ENCODE results near the gene MYL4.

Gene MYL4

GRCh38 chr17:47203984-47204721 is 5.0 kb upstream of the MYL4 start:
- ChIA-PET POLR2A (interaction anchor here (2.0 kb wide), 1 partner anchor 15 kb away, joined by 6 read pairs; the partner anchor contains the start of gene CDC27), CTCF (interaction anchor here (0.8 to 5.2 kb wide), 6 partner anchors 10 to 110 kb away, joined by 3 to 43 read pairs (median 4); partner anchors contain the start of gene CDC27)
- TF ChIP-seq, protein P1, sequence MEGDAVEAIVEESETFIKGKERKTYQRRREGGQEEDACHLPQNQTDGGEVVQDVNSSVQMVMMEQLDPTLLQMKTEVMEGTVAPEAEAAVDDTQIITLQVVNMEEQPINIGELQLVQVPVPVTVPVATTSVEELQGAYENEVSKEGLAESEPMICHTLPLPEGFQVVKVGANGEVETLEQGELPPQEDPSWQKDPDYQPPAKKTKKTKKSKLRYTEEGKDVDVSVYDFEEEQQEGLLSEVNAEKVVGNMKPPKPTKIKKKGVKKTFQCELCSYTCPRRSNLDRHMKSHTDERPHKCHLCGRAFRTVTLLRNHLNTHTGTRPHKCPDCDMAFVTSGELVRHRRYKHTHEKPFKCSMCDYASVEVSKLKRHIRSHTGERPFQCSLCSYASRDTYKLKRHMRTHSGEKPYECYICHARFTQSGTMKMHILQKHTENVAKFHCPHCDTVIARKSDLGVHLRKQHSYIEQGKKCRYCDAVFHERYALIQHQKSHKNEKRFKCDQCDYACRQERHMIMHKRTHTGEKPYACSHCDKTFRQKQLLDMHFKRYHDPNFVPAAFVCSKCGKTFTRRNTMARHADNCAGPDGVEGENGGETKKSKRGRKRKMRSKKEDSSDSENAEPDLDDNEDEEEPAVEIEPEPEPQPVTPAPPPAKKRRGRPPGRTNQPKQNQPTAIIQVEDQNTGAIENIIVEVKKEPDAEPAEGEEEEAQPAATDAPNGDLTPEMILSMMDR (IDR thresholded peaks at IDR 0.05; ENCODE audit: control extremely low read depth, extremely low read depth, low read depth, missing control alignments) = no peak
- DNase-seq (ENCODE audit: extremely low spot score) = no peak

DNA sequence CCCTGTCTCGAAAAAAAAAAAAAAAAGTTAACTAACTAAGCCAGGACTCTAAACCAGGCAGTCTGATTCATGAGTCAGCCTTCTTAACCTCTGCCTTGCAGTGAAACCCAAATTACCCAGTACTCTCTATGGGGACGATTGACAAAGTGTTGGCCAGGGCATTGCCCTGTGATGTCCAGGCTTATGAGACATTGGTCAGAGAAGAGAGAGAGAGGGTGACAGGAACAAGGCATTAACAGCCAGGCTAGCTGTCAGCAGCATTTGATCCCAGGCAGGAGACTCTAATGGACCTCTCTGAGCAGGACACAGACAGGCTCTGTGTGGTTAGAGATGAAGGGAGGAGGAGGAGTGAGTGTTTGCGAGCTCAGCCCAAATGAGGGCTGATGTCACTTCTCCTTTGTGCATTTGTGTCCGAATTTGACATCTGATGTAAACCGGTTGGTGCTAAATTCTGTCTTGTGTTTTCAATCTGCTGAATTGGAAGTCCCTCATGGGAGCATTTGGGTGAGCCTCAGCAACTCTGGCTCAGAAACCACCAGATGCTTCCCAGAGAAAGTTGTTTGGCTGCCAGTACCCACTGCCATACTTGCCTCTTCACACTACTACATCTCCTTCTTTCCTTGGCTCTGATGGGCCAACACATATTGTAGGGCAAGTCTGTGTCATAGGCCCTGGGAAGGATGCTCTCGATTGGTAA is 4.3 kb upstream of the MYL4 start:
- no peak for DNase-seq (ENCODE audit: extremely low spot score)
- TF ChIP-seq, protein P1 (IDR thresholded peaks at IDR 0.05; ENCODE audit: control extremely low read depth, extremely low read depth, low read depth, missing control alignments) = no peak
- ChIA-PET POLR2A (interaction anchor here (2.0 kb wide), 1 partner anchor 15 kb away, joined by 6 read pairs; the partner anchor contains the start of gene CDC27), CTCF (interaction anchor here (0.8 to 5.2 kb wide), 4 partner anchors 11 to 109 kb away, joined by 4 to 43 read pairs (median 16); partner anchors contain the start of gene CDC27)

GRCh38 chr17:47205419-47205963 is 3.7 kb upstream of the MYL4 start:
- TF ChIP-seq, protein P1 (IDR thresholded peaks at IDR 0.05; ENCODE audit: control extremely low read depth, extremely low read depth, low read depth, missing control alignments) = no peak
- ChIA-PET CTCF (interaction anchor here (1.1 to 5.2 kb wide), 8 partner anchors 8 to 119 kb away, joined by 3 to 43 read pairs (median 4); partner anchors contain the start of genes CDC27 and EFCAB13), POLR2A (interaction anchor here (2.0 kb wide), 1 partner anchor 16 kb away, joined by 6 read pairs; the partner anchor contains the start of gene CDC27)
- peak; percentile 59 for DNase-seq (ENCODE audit: extremely low spot score)

DNA sequence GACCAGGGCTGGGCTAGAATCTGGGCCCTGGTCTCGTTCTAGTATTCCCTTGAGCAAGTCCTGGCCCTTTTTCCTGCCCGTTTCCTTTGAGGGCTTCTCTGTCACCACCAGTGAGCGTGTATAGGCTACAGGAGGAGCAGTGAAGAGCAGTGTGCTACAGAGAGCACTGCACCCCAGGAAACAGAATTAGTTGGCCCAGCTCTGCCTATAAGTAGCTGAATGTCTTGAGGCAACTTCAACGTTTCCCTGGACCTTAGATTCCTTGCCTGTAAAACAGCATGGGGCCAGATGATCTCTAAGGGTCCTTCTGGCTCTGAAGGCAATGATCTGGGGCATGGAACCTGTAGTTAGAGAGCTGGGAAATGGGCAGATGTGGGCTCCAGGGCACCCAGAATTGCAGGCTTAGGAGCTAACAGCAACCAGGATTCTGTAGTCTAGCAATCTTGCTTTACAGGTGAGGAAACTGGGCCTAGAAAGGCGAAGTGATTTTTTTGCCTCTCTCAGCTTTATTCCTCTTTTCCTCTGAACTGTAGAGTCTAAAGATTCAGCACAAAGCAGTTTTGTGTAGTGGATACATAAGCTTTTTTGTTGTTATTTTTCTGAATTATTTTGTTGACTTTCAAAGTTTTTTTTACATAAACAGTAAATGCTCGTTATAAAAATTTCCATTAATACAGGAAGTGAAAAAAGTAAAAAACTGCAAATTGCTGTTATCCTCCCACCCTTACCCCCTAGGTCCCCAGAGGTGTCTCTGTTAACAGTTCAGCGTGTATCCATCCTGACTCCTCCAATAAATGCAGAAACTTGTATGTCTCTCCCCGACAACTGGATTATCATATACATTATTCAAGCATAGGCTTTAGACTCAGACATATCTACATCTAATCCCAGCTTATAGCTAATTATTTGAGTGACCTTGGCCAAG is 1.7 kb upstream of the MYL4 start:
- DNase-seq (ENCODE audit: extremely low spot score) = no peak
- TF ChIP-seq, protein P1 (IDR thresholded peaks at IDR 0.05; ENCODE audit: control extremely low read depth, extremely low read depth, low read depth, missing control alignments) = no peak
- CTCF ChIA-PET = interaction anchor here (0.9 to 5.2 kb wide), 12 partner anchors 10 to 408 kb away, joined by 3 to 43 read pairs (median 4); partner anchors contain the start of gene CDC27
- POLR2A ChIA-PET = no interaction called here

DNA sequence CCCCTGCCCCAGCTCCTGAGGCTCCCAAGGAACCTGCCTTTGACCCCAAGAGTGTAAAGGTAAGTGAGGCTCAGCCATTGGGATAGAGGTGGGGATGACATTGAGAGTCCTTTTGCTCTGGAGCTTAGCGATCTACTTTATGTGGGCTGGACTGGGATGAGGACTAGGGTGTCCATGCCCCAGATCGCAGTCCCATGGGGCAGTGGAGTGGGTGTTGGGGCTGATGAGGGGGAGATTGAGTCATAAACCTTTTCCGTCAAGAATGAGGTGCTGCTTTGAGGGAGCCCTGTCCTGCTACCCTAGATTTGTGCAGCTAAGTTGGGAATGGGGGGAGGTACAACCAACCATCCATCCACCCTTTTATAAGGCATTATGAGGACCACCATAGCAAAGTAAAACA is 351 bp downstream of the MYL4 start:
- POLR2A ChIA-PET = no interaction called here
- CTCF ChIA-PET = interaction anchor here (1.4 to 4.0 kb wide), 4 partner anchors 10 to 106 kb away, joined by 3 to 29 read pairs (median 15); no protein-coding TSS in a partner anchor
- no peak for DNase-seq (ENCODE audit: extremely low spot score)
- TF ChIP-seq, protein P1 (IDR thresholded peaks at IDR 0.05; ENCODE audit: control extremely low read depth, extremely low read depth, low read depth, missing control alignments) = no peak

Measured in GM10248 (cell line).